Stimulated activated CD4-positive, alpha-beta T cell treated with anti-CD3 and anti-CD28 coated beads, Interleukin-1b, Interleukin-23, amount 100 ng/mL, for 4 hours (primary cell): Measurements from ENCODE around the gene OR9G1.
"Not testable (repeated sequence)": the region's sequence is repeated elsewhere in the genome, so short reads cannot be mapped to it uniquely, and the experiment has no call there.

Experiments used
- DNase-seq, 2 donors: peaks; one replicate each; pipeline ENCODE4 v3.0.0-alpha.2; 2020; ENCODE audit warnings: low read depth in 2 of 2

Gene OR9G1, protein sequence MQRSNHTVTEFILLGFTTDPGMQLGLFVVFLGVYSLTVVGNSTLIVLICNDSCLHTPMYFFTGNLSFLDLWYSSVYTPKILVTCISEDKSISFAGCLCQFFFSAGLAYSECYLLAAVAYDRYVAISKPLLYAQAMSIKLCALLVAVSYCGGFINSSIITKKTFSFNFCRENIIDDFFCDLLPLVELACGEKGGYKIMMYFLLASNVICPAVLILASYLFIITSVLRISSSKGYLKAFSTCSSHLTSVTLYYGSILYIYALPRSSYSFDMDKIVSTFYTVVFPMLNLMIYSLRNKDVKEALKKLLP

DNA sequence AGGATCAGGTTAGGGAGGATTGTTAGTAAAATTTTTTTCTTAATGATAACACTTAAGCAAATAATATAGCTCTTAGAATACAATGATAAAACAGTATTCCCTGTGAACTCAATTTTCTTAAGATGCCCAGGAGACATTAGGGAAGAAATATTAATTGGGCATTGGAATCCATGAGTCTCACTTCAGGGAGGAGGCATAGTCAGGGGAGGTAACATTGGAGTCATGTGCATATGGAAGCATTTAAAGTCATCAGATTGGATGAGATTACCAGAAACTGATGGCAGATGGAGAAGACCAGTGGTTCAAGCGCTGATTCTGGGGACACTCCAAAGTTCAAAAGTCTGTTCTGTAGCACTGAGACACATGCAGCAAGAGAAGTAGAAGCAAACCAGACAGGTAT lies at the start of gene OR9G1:
OR9G1 (plus strand) TSS at position 301 of the 400 bp plus-strand sequence. CDS start 1,293 bp downstream, outside the sequence.
- DNase-seq = no peak

DNA sequence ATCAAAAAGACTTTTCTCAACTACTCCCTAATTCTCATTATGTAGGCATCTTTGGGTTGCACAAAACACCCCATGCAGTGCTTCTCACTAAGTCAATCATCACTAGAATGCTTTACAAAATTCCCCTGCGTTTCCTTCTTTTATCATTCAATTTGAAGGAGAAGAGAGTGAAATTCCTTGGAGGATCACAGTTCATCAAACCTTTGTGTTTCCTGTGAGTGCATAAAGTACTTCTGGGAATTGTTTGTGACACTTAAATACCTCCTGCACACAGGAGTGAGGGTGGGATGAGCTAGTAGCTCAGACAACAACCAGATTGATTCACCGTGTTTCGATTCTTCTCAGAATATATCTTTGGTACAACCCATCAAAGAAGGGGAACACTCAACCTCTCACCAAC lies 39.1 kb upstream of the OR9G1 start:
- DNase-seq = no peak

DNA sequence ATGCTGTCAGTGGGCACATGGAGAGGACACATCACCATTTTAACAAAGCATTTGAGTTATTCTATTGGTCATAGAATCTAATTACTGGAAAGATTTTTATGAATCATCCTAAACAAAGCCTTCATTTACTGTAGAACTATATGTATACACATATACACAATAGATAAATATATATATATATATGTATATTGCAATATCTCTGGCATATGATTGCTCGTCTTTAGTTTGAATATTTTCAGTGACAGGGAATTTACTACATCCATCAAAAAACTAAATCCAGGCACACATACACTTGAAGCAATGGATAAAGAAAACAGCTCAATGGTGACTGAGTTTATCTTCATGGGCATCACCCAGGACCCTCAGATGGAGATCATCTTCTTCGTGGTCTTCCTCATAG lies 35.5 kb upstream of the OR9G1 start, which contains the start of gene OR5AR1:
OR5AR1 (plus strand) TSS at position 301 of the 400 bp plus-strand sequence; CDS start at position 301, 0 bp downstream.
- DNase-seq = no peak

DNA sequence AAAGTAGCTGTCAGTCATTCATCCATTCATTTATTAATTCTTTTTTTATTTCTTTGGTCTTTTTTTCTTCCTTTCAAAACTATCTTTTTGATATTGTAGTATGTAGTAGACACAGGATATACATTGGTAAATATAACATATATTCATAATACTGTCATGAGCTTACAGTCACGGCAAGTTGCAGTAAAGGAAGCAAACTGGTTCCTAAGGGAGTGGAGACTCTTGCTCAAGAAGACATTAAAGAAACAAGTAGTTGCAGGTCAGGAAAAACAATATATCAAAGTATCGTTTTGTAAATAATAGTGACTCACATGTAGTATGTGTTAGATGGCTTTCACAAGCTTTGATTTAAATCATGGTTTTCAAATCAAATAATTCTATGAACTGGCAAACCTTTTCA lies 27.9 kb upstream of the OR9G1 start:
- no peak for DNase-seq

DNA sequence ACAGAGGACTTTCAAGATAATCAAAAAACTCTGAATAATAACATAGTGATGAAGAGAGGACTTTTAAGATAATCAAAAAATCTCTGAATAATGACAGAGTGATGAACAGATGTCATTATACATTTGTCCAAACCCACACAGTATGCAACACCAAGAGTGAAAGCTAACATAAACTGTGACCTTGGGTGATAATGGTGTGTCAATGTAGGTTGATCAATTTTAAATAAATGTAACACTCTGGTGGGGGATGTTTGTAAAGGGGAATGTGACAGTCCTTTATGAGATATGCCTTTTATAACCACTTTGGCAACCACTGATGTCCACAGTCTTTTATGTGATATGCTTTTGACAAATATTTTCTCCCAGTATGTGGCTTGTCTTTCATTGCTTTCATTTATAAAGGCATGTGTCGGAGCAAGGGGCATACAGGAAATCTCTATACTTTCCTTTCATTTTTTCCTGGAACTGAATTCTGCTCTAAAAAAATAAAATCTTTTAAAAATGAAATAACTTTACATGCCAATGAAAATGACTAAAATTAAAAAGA lies 10.3 kb upstream of the OR9G1 start:
- DNase-seq = no peak

DNA sequence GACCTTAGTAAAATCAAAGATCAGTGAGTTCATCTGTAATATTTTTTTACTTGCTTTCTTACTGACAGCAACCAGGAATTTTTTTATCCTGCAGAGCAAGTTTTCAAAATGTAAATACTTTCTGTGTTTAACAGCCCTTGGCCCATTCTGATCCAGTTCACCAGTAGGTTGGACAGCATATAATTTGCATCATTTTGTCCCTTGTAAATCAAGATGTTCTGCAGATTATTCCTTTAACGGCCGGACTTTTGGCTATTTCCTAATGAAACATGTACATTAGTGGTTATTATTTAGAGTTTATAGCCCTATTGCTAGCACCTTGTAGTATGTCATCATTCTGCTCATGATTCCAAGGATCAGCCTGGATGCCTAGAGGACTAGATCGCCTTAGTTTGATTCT lies 7.7 kb upstream of the OR9G1 start:
- not testable (repeated sequence) for DNase-seq

DNA sequence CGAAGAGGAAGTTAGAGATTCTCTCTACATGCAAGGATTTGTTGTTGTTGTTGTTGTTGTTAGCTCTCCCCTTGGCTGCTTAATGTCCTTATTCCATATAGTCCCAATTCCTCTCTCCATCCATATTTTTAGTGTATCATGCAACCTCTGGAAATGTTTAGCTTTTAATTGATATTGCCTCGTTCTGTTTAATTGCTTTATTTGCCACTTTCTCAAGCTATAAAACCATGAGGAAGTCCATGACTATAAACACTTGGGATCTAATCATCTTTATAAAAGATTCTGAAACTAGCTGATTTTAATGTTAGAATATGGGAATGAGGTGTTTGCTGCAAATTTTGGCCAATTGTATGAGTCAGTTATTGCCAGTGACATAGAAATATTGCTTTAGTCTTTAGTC lies 5.5 kb upstream of the OR9G1 start:
- DNase-seq = no peak

DNA sequence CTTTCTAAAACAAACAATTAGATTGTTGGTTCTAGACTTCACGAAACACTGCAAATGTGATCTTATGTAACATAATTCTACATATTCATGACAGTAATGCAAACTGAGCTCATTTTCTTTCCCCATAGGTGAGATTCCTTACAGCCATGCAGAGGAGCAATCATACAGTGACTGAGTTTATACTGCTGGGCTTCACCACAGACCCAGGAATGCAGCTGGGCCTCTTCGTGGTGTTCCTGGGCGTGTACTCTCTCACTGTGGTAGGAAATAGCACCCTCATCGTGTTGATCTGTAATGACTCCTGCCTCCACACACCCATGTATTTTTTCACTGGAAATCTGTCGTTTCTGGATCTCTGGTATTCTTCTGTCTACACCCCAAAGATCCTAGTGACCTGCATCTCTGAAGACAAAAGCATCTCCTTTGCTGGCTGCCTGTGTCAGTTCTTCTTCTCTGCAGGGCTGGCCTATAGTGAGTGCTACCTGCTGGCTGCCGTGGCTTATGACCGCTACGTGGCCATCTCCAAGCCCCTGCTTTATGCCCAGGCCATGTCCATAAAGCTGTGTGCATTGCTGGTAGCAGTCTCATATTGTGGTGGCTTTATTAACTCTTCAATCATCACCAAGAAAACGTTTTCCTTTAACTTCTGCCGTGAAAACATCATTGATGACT lies 1.5 kb downstream of the OR9G1 start:
- DNase-seq = no peak

DNA sequence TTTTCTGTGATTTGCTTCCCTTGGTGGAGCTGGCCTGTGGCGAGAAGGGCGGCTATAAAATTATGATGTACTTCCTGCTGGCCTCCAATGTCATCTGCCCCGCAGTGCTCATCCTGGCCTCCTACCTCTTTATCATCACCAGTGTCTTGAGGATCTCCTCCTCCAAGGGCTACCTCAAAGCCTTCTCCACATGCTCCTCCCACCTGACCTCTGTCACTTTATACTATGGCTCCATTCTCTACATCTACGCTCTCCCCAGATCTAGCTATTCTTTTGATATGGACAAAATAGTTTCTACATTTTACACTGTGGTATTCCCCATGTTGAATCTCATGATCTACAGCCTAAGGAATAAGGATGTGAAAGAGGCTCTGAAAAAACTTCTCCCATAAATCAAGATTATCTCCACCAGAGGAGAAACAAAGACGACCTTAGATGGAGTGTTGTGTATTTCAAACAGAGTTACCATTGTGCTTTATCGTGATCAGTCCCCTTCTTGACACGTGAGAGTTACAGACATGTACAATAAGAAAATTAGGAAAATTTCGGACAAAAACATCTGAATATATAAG lies 2.1 kb downstream of the OR9G1 start:
- no peak for DNase-seq

DNA sequence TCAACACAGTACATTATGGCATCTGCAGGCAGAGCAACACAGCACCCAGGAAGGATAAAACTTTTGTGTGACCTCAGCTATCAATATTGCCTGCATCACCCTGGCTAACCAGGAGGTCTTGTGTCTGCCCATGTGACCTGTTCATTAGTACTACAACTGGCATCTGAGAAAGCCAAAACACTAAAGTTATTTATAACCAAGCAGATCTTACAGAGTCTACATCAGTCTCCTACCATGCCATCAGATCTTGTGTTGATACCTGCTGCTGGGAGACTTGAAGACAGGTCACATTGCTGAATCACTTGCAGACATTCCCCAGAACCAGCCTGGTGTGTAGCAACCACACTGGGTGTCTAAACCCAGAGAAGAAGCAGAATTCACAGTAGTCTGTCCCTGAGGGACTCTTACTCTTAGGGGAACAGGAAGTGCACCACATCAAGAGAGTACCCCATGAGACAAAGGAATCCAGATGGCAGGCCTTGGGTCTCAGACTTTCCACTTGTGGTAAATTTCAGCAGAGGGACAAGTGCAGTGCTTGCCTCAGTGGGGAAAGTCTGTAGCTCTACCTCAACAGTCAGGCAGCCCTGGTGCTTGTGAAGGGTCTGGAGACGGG lies 7.0 kb downstream of the OR9G1 start:
- DNase-seq = no peak

DNA sequence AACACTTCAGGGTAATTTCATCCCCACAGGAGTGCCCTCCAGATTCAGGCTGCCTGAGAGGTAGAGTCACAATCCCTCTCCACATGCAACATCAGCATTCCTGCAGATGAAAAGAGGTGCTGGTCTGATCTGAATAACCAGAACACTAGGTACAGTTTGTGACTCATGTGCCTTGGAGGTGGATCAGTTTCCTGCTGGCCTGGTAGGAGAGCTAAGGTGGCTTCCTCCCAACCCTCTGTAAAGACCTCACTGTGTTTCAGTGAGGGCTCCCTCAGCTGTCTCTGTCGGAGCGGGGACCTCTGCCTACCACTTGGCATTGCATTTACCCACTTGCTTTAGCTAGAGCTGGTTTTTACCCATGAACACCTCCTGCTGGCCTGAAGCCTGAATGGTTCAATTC lies 7.6 kb downstream of the OR9G1 start:
- DNase-seq = no peak

DNA sequence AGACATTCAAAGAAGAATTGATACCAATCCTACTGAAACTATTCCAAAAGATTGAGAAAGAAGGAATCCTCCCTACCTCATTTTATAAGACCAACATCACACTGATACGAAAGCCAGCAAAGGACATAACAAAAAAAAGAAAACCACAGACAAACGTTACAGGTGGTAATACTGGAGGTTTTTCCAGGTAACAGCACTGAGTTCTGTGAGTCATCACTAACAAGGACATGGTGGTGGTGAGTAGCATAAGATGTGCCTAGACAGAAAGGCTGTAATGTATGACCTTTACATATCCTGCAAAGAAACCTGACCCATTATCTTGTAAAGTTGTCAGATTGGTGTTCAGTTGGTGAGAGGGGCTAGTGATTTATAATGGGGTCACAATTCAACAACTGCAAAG lies 15.3 kb downstream of the OR9G1 start:
- no peak for DNase-seq

DNA sequence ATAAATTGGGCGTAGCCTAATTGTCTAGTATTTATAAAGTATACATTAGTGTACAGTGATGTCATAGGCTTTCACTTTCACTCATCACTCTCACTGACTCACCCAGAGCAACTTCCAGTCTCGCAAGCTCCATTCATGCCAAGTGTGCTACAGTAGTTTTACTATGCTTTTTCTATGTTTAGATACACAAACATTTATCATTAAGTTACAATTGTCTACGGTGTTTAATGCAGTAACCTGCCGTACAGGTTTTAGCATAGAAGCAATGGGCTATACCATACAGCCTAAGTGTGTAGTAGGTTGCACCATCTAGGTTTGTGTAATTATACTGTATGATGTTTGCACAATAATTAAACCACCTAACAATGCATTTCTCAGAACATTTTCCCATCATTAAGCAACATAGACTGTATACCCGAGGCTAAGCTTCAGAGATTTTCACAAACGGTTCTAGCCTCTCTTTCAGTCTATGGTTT lies 17.5 kb downstream of the OR9G1 start:
- DNase-seq = no peak

DNA sequence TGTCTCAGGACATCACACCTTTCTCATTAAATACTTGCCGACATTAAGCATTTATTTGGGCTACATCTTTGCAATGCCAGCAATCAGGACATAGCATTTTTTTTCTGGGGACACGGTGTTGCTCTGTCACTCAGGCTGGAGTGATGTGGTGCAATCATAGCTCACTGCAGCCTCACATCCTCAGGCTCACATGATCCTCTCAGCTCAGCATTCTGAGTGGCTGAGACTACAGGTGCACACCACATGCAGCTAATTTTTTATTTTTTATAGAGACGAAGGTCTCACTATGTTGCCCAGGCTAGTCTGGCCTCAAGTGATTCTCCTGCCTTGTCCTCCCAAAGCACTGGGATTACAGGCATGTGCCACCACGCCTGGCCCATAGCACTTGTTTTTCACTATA lies 21.6 kb downstream of the OR9G1 start:
- DNase-seq = no peak

DNA sequence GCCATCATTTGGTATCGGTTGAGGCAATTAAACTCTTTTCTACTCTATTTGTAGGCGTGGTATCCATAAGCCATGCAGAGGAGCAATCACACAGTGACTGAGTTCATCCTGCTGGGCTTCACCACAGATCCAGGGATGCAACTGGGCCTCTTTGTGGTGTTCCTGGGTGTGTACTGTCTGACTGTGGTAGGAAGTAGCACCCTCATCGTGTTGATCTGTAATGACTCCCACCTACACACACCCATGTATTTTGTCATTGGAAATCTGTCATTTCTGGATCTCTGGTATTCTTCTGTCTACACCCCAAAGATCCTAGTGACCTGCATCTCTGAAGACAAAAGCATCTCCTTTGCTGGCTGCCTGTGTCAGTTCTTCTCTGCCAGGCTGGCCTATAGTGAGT lies 41.2 kb downstream of the OR9G1 start:
- no peak for DNase-seq

DNA sequence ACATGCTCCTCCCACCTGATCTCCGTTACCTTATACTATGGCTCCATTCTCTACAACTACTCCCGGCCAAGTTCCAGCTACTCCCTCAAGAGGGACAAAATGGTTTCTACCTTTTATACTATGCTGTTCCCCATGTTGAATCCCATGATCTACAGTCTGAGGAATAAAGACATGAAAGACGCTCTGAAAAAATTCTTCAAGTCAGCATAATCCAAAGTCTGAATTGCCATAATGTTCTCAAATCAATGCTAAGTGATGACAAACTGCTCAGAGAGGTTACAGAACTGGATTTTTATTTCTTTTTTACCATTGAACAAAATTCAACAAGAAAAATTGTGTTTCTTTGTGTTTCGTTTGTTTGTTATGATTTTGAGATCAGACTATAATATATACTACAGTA lies 42.0 kb downstream of the OR9G1 start:
- DNase-seq = no peak

DNA sequence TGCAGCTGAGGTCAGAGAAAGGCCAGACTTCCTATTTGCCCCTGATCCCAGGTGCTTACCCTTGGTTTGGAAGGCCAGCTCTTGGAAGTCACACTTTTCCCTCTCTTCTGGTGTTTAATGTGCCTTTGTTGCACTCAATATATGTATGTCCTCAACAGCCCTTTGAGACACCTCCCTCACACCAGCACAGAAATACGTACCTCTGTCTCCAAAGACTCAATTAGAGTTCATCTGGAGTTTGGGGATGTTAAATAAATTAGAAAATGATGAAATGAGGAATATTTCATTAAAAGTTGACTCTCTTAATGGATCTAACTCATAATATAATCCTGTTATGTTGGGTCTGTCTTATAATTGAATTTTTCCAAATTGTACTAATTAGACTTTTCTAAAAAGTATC lies 49.7 kb downstream of the OR9G1 start, which contains the start of gene OR9G4:
OR9G4 (minus strand) TSS at position 101 of the 400 bp plus-strand sequence. CDS start 4,931 bp downstream, outside the sequence.
- no peak for DNase-seq

DNA sequence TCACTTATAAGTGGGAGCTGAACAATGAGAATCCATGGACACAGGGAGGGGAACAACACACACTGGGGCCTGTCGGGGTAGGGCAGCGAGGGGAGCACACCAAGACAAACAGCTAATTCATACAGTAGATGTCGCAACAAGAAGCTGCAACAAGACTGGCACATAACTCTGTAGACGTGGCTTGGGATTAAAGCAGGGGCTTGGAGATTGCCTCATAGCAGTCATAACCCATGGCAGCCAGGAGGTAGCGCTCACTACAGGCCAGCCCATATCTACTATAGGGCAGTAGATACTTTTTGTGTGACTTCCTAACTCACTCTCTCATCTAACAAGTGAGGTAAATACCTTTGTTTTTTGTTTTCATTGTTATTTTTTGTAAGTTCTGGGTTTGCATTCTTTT lies 51.3 kb downstream of the OR9G1 start:
- DNase-seq = no peak

DNA sequence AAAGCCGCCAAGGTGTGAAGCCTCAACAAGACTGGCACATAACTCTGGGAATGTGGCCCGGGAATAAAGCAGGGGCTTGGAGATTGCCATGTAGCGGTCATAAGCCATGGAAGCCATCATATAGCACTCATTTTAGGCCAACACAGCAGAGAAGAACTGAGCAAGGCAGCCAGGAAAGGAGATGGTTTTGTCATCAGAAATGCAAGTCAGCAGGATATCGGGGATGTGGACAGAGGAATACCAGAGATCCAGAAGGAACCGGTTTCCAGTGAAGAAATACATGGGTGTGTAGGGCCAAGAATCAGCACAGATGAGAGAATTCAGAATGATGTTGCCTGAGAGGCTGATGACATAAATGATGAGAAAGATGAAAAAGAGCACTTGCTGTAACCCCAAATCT lies 52.6 kb downstream of the OR9G1 start:
- DNase-seq = no peak
